HG02798 (cell line): Measurements from ENCODE around the gene C1orf122.
A peak's percentile ranks its signal among the peaks of the same experiment; 100 is the strongest.

Experiments
- ATAC-seq: cut with Tn5 transposase; IDR thresholded peaks from one replicate; pipeline ENCODE4 v1.9.1; 2021; ENCODE audit warnings: mild to moderate bottlenecking; ENCODE audit not compliant: unreplicated experiment, poor library complexity

The C1orf122 gene

GRCh38 chr1:37795340-37796125 lies 12.1 kb upstream of the C1orf122 start:
- no peak for ATAC-seq

GRCh38 chr1:37797750-37798345 lies 9.7 kb upstream of the C1orf122 start:
- no peak for ATAC-seq

GRCh38 chr1:37802439-37802838 lies 5.2 kb upstream of the C1orf122 start:
- ATAC-seq = no peak

GRCh38 chr1:37807220-37807554 lies 403 bp upstream of the C1orf122 start:
- no peak for ATAC-seq

GRCh38 chr1:37808369-37809319 lies 1.1 kb downstream of the C1orf122 start:
- ATAC-seq = peak; percentile 44

- ATAC-seq = no peak
These were observed 2.4 kb downstream of the C1orf122 start for GRCh38 chr1:37809942-37810341.

GRCh38 chr1:37811027-37811655 lies 3.6 kb downstream of the C1orf122 start:
- ATAC-seq = peak; percentile 19

- ATAC-seq = no peak
These were observed 6.0 kb downstream of the C1orf122 start for GRCh38 chr1:37813529-37814145.

GRCh38 chr1:37814252-37814651 lies 6.7 kb downstream of the C1orf122 start:
- ATAC-seq = no peak

GRCh38 chr1:37817481-37817880 lies 9.9 kb downstream of the C1orf122 start:
- ATAC-seq = no peak

- ATAC-seq = no peak
These were observed 13.9 kb downstream of the C1orf122 start for GRCh38 chr1:37821481-37821880.

GRCh38 chr1:37822906-37823815 lies 15.6 kb downstream of the C1orf122 start:
- ATAC-seq = no peak

- ATAC-seq = no peak
These were observed 16.4 kb downstream of the C1orf122 start for GRCh38 chr1:37824001-37824400.

GRCh38 chr1:37825506-37825905 lies 17.9 kb downstream of the C1orf122 start:
- ATAC-seq = no peak

GRCh38 chr1:37828410-37829074 lies 21.0 kb downstream of the C1orf122 start:
- no peak for ATAC-seq

GRCh38 chr1:37831109-37831508 lies 23.5 kb downstream of the C1orf122 start:
- ATAC-seq = no peak

GRCh38 chr1:37831809-37832208 lies 24.2 kb downstream of the C1orf122 start:
- ATAC-seq = no peak

- ATAC-seq = no peak
These were observed 29.2 kb downstream of the C1orf122 start for GRCh38 chr1:37836788-37837187.

GRCh38 chr1:37839676-37840075 lies 32.1 kb downstream of the C1orf122 start:
- ATAC-seq = no peak
